GM23338 (cell line): ENCODE results near the gene SLC22A16. TPM values are rescaled to one million over a fixed set of nuclear protein-coding genes. Genes with fewer than 3 reads are reported as not detected.

Experiments used
- ATAC-seq: fragments of 200-7000 bp; cut with Tn5 transposase; 3 replicates; pipeline ENCODE4 v1.9.1; 2020
- DNase-seq: peaks from one replicate; pipeline ENCODE4 v3.0.0-alpha.2; 2015; ENCODE audit warnings: low spot score
- H2AFZ ChIP-seq: fragments of 200-600 bp; sonication (generic); 2 replicates; pipeline ENCODE4 v1.8.0; 2016; ENCODE audit warnings: antibody characterized with exemption, mild to moderate bottlenecking, moderate library complexity
- H3F3A ChIP-seq: fragments of 200-600 bp; sonication (generic); replicated peaks from 2 replicates; pipeline ENCODE4 v1.8.0; 2017; ENCODE audit warnings: antibody characterized with exemption, mixed run types, low read depth
- H3K27ac ChIP-seq: fragments of 200-600 bp; sonication (generic); 2 replicates; pipeline ENCODE4 v1.6.1; 2016; ENCODE audit warnings: low read depth
- H3K27me3 ChIP-seq: fragments of 200-600 bp; sonication (generic); 2 replicates; pipeline ENCODE4 v1.8.0; 2016; ENCODE audit warnings: mild to moderate bottlenecking, mixed run types, moderate library complexity; ENCODE audit not compliant: insufficient read depth
- H3K36me3 ChIP-seq: fragments of 200-600 bp; sonication (generic); 2 replicates; pipeline ENCODE4 v1.8.0; 2016; ENCODE audit warnings: mild to moderate bottlenecking; ENCODE audit not compliant: insufficient read depth
- H3K4me1 ChIP-seq: fragments of 200-600 bp; sonication (generic); 2 replicates; pipeline ENCODE4 v1.8.0; 2016; ENCODE audit warnings: mild to moderate bottlenecking, moderate library complexity; ENCODE audit not compliant: insufficient read depth
- H3K4me2 ChIP-seq: fragments of 200-600 bp; sonication (generic); 2 replicates; pipeline ENCODE4 v1.7.1; 2017; ENCODE audit warnings: mixed run types
- H3K4me3 ChIP-seq: fragments of 200-600 bp; sonication (generic); 2 replicates; pipeline ENCODE4 v1.6.1; 2016; ENCODE audit warnings: mixed run types
- H3K79me2 ChIP-seq: fragments of 200-600 bp; sonication (generic); replicated peaks from 2 replicates; pipeline ENCODE4 v1.8.0; 2017; ENCODE audit warnings: mild to moderate bottlenecking; ENCODE audit not compliant: insufficient read depth
- H3K9me2 ChIP-seq: fragments of 200-600 bp; sonication (generic); 2 replicates; pipeline ENCODE4 v1.8.0; 2017; ENCODE audit not compliant: insufficient read depth
- H4K20me1 ChIP-seq: fragments of 200-600 bp; sonication (generic); replicated peaks from 2 replicates; pipeline ENCODE4 v1.8.0; 2017; ENCODE audit warnings: mild to moderate bottlenecking; ENCODE audit not compliant: insufficient read depth
- H3K27ac Mint-ChIP-seq: 2 replicates; pipeline ENCODE4 v1.8.0; 2020; ENCODE audit warnings: inconsistent platforms, mild to moderate bottlenecking, moderate library complexity, mixed read lengths
- H3K27me3 Mint-ChIP-seq: 3 replicates; pipeline ENCODE4 v1.8.0; 2022; ENCODE audit warnings: low read depth, mild to moderate bottlenecking, moderate library complexity, mixed read lengths, inconsistent platforms; ENCODE audit not compliant: insufficient read depth, poor library complexity
- H3K36me3 Mint-ChIP-seq: 3 replicates; pipeline ENCODE4 v1.8.0; 2021; ENCODE audit warnings: low read depth, mild to moderate bottlenecking, inconsistent platforms, moderate library complexity, mixed read lengths
- H3K4me1 Mint-ChIP-seq: 3 replicates; pipeline ENCODE4 v1.8.0; 2020; ENCODE audit warnings: mild to moderate bottlenecking, inconsistent platforms, mixed read lengths
- H3K4me3 Mint-ChIP-seq: 3 replicates; pipeline ENCODE4 v1.8.0; 2021; ENCODE audit warnings: moderate library complexity, mild to moderate bottlenecking, inconsistent platforms, mixed read lengths
- H3K9me3 Mint-ChIP-seq: 3 replicates; pipeline ENCODE4 v1.8.0; 2020; ENCODE audit warnings: moderate library complexity, mild to moderate bottlenecking, inconsistent platforms, mixed read lengths
- CREB1 ChIP-seq: fragments of 250-450 bp; sonication (Bioruptor Pico); IDR thresholded peaks from 2 replicates; pipeline ENCODE4 v1.5.0; 2020; ENCODE audit warnings: low read depth, mild to moderate bottlenecking, moderate library complexity
- CTCF ChIP-seq, 2 experiments: fragments of 200-600 bp in 1 of 2; sonication (generic) in 1 of 2; conservative IDR thresholded peaks; 2 replicates each; pipeline versions ENCODE4 v1.5.1 to v1.6.1; 2016 to 2017; ENCODE audit warnings: antibody characterized with exemption in 2 of 2, low read depth in 2 of 2, mild to moderate bottlenecking in 2 of 2, moderate library complexity in 1 of 2
- EZH2 ChIP-seq: fragments of 200-600 bp; sonication (generic); IDR thresholded peaks from one replicate; pipeline ENCODE4 v1.8.0; 2017; ENCODE audit warnings: antibody characterized with exemption, mild to moderate bottlenecking, low read depth; ENCODE audit not compliant: unreplicated experiment
- EZH2phosphoT487 ChIP-seq: fragments of 200-600 bp; sonication (generic); IDR thresholded peaks from one replicate; pipeline ENCODE4 v1.8.1; 2018; ENCODE audit warnings: antibody characterized with exemption; ENCODE audit not compliant: unreplicated experiment
- JUNB ChIP-seq: IDR thresholded peaks from one replicate; pipeline ENCODE4 v1.6.1; 2016; ENCODE audit warnings: antibody characterized with exemption; ENCODE audit not compliant: unreplicated experiment
- NANOG ChIP-seq: IDR thresholded peaks from 2 replicates; pipeline ENCODE4 v1.6.1; 2016; ENCODE audit warnings: antibody characterized with exemption, borderline replicate concordance
- POLR2AphosphoS5 ChIP-seq: IDR thresholded peaks from 2 replicates; pipeline ENCODE4 v1.6.1; 2016; ENCODE audit warnings: antibody characterized with exemption, low read depth
- STAT1 ChIP-seq: IDR thresholded peaks from one replicate; pipeline ENCODE4 v1.6.1; 2016; ENCODE audit warnings: antibody characterized with exemption; ENCODE audit not compliant: unreplicated experiment
- ZNF114 ChIP-seq: fragments of 250-450 bp; sonication (Bioruptor Pico); IDR thresholded peaks from 2 replicates; pipeline ENCODE4 v1.5.0; 2020; ENCODE audit warnings: mild to moderate bottlenecking, moderate library complexity
- ZNF331 ChIP-seq: fragments of 250-450 bp; sonication (Bioruptor Pico); IDR thresholded peaks from 2 replicates; pipeline ENCODE4 v1.5.0; 2020; ENCODE audit warnings: low read depth, mild to moderate bottlenecking, moderate library complexity
- ZNF462 ChIP-seq: fragments of 250-450 bp; sonication (Bioruptor Pico); IDR thresholded peaks from 2 replicates; pipeline ENCODE4 v1.5.0; 2020; ENCODE audit warnings: mild to moderate bottlenecking, moderate library complexity
- polyA plus RNA-seq: library from polyadenylated mRNA; unstranded; fragments of >200 nt; fragmentation: Nextera tagmentation; extraction: Ambion mirVana; gene quantifications from 2 replicates; pipeline ENCODE4 v1.2.1, GENCODE V29; 2016
- total RNA-seq: library from RNA; depleted of rRNA; stranded (reverse); fragments of >200 nt; shearing (Covaris generic); gene quantifications from 2 replicates; pipeline ENCODE4 v1.2.3, GENCODE V29; 2014

The SLC22A16 gene
- total and polyA plus RNA-seq, 2 experiments from 2014 or later = 0.37 to 0.42 TPM

GRCh38 chr6:110385458-110385863 lies 91.0 kb downstream of the SLC22A16 start:
- Histone ChIP-seq H2AFZ (no peak overlapping the region), H3K4me2 (no peak overlapping the region), H3K79me2 (no peaks in the 10 kb centered on the region), H3K27ac (no peak overlapping the region), H3K4me3 (no peak overlapping the region), H3F3A (no peaks in the 10 kb centered on the region), H3K36me3 (no peaks in the 10 kb centered on the region), H3K27me3 (no peaks in the 10 kb centered on the region), H3K4me1 (peaks cover 3% of the 10 kb centered on the region), H4K20me1 (no peaks in the 10 kb centered on the region), H3K9me2 (0 out of 2 replicates have a peak, but pooled peaks cover 9% of the 10 kb centered on the region)
- Mint-ChIP-seq H3K4me3 (no peak overlapping the region), H3K4me1 (peaks cover 9% of the 10 kb centered on the region), H3K27me3 (no peaks in the 10 kb centered on the region), H3K36me3 (no peaks in the 10 kb centered on the region), H3K27ac (no peak overlapping the region), H3K9me3 (peaks cover 4% of the 10 kb centered on the region; the same call in 1 of the 3 replicates)
- ATAC-seq (no peak), DNase-seq (no peak)
- TF ChIP-seq CREB1 (CRISPR knock-in tag) (no peak), POLR2AphosphoS5 (no peak), ZNF331 (no peak), NANOG (no peak), CTCF (conservative IDR thresholded peaks at IDR 0.05; ENCODE audit: low read depth in 2 of 2) (no peak), EZH2phosphoT487 (no peak), JUNB (no peak), EZH2 (no peak), ZNF114 (no peak), STAT1 (no peak), ZNF462 (CRISPR knock-in tag) (no peak)
